DMS53 treated with DMSO at 0.1 percent for 48 hours (cell line): ENCODE data around the gene APCDD1L.

Source experiments
- DNase-seq: peaks from one replicate; lab custom pipeline; 2025; ENCODE audit not compliant: unreplicated experiment; lab: John Stamatoyannopoulos, UW

The APCDD1L gene

GRCh38 chr20:58469616-58470015, 45.6 kb downstream of the APCDD1L start:
- DNase-seq: no peak

GRCh38 chr20:58467572-58468527, 47.3 kb downstream of the APCDD1L start:
- no peak for DNase-seq

- no peak for DNase-seq
Observed at GRCh38 chr20:58466729-58467571, 48.2 kb downstream of the APCDD1L start.

- DNase-seq: no peak
Observed at GRCh38 chr20:58466095-58466708, 49.0 kb downstream of the APCDD1L start.

GRCh38 chr20:58464838-58465237, 50.4 kb downstream of the APCDD1L start:
- DNase-seq: no peak

- DNase-seq: no peak
Observed at GRCh38 chr20:58463256-58463655, 51.9 kb downstream of the APCDD1L start.

GRCh38 chr20:58461899-58462298, 53.3 kb downstream of the APCDD1L start:
- DNase-seq: no peak

- no peak for DNase-seq
Observed at GRCh38 chr20:58461104-58461503, 54.1 kb downstream of the APCDD1L start.

- no peak for DNase-seq
Observed at GRCh38 chr20:58459058-58459750, 56.0 kb downstream of the APCDD1L start.

GRCh38 chr20:58458342-58459057, 56.7 kb downstream of the APCDD1L start:
- no peak for DNase-seq

- no peak for DNase-seq
Observed at GRCh38 chr20:58457083-58457695, 58.0 kb downstream of the APCDD1L start.

- no peak for DNase-seq
Observed at GRCh38 chr20:58454460-58454859, 60.7 kb downstream of the APCDD1L start.

GRCh38 chr20:58453391-58453790, 61.8 kb downstream of the APCDD1L start:
- no peak for DNase-seq

GRCh38 chr20:58452667-58453255, 62.4 kb downstream of the APCDD1L start:
- no peak for DNase-seq

- no peak for DNase-seq
Observed at GRCh38 chr20:58450254-58450653, 64.9 kb downstream of the APCDD1L start.

- DNase-seq: no peak
Observed at GRCh38 chr20:58449681-58450221, 65.4 kb downstream of the APCDD1L start.

- DNase-seq: no peak
Observed at GRCh38 chr20:58448958-58449357, 66.2 kb downstream of the APCDD1L start.

GRCh38 chr20:58447511-58448391, 67.4 kb downstream of the APCDD1L start:
- no peak for DNase-seq
